ENCODE measurements around the gene DCHS1. TPM values are rescaled to one million over a fixed set of nuclear protein-coding genes. Genes with fewer than 3 reads are reported as not detected.

DCHS1 gene
- total RNA-seq, 1 donor from 2014 or later = 28.0 TPM

- Histone ChIP-seq H3K27ac (no peak overlapping the region), H3K4me3 (no peak overlapping the region), H3K4me1 (peaks cover 50% of the 10 kb centered on the region), H3K9me3 (no peaks in the 10 kb centered on the region), H3K36me3 (peaks cover 42% of the 10 kb centered on the region), H3K27me3 (no peaks in the 10 kb centered on the region)
- TF ChIP-seq CTCF (IDR thresholded peaks at IDR 0.05) = no peak
- intact Hi-C loops (cut with DNase I) = loop anchor here (5.0 kb wide), 1 partner anchor 73 kb away; the partner anchor contains the start of gene MRPL17
- ATAC-seq = no peak
- DNase-seq = no peak
These were observed 46.0 kb downstream of the DCHS1 start for GRCh38 chr11:6609502-6610015.

GRCh38 chr11:6608726-6609501 is 46.7 kb downstream of the DCHS1 start:
- Histone ChIP-seq H3K4me3 (no peak overlapping the region), H3K36me3 (peaks cover 36% of the 10 kb centered on the region), H3K4me1 (peaks cover 51% of the 10 kb centered on the region), H3K27ac (no peak overlapping the region), H3K27me3 (no peaks in the 10 kb centered on the region), H3K9me3 (no peaks in the 10 kb centered on the region)
- no peak for DNase-seq
- no peak for TF ChIP-seq CTCF (IDR thresholded peaks at IDR 0.05)
- intact Hi-C loops (cut with DNase I) = loop anchor here (5.0 kb wide), 1 partner anchor 73 kb away; the partner anchor contains the start of gene MRPL17
- no peak for ATAC-seq

- Histone ChIP-seq H3K4me1 (peaks cover 48% of the 10 kb centered on the region), H3K27me3 (no peaks in the 10 kb centered on the region), H3K4me3 (no peak overlapping the region), H3K9me3 (no peaks in the 10 kb centered on the region), H3K36me3 (peaks cover 36% of the 10 kb centered on the region), H3K27ac (peak overlapping the region; percentile 81)
- ATAC-seq (no peak), DNase-seq (no peak)
- TF ChIP-seq CTCF (IDR thresholded peaks at IDR 0.05) = no peak
- intact Hi-C loops (cut with DNase I) = loop anchor here (5.0 kb wide), 1 partner anchor 74 kb away; the partner anchor contains the start of gene MRPL17
These were observed 47.6 kb downstream of the DCHS1 start for GRCh38 chr11:6608011-6608410.

- peaks cover 36% of the 10 kb centered on the region for H3K36me3 ChIP-seq
- H3K27me3 ChIP-seq = no peaks in the 10 kb centered on the region
- H3K9me3 ChIP-seq = no peaks in the 10 kb centered on the region
- H3K4me1 ChIP-seq = peaks cover 46% of the 10 kb centered on the region
- peak overlapping the region; percentile 81 for H3K27ac ChIP-seq
- ATAC-seq = no peak
- peak overlapping the region; percentile 60 for H3K4me3 ChIP-seq
- TF ChIP-seq CTCF (IDR thresholded peaks at IDR 0.05) = no peak
- no peak for DNase-seq
- intact Hi-C loops (cut with DNase I) = loop anchor here (5.0 kb wide), 1 partner anchor 75 kb away; the partner anchor contains the start of gene MRPL17
These were observed 48.3 kb downstream of the DCHS1 start for GRCh38 chr11:6607190-6607795.

- Histone ChIP-seq H3K36me3 (peaks cover 39% of the 10 kb centered on the region), H3K27ac (peak overlapping the region; percentile 81), H3K4me1 (peaks cover 53% of the 10 kb centered on the region), H3K9me3 (no peaks in the 10 kb centered on the region), H3K4me3 (peak overlapping the region; percentile 60), H3K27me3 (no peaks in the 10 kb centered on the region)
- ATAC-seq (peak; percentile 73), DNase-seq (peak; percentile 91)
- intact Hi-C loops (cut with DNase I) = loop anchor here (5.0 kb wide), 1 partner anchor 76 kb away; the partner anchor contains the start of gene MRPL17
- no peak for TF ChIP-seq CTCF (IDR thresholded peaks at IDR 0.05)
These were observed 49.0 kb downstream of the DCHS1 start for GRCh38 chr11:6606471-6607189.
